Liver (tissue), 3 donors: ENCODE measurements around the gene TEDC1.

Source experiments
- TAF1 ChIP-seq: conservative IDR thresholded peaks from 2 replicates; pipeline ENCODE4 v1.6.1; 2016; ENCODE audit warnings: antibody characterized with exemption, mild to moderate bottlenecking
- TF ChIP-seq, protein P1 (sequence below): fragments of 150-350 bp; IDR thresholded peaks from 2 replicates; pipeline ENCODE4 v1.5.1; 2017; ENCODE audit warnings: improper control_type of control experiment, low read depth, low read length; ENCODE audit not compliant: missing input control
- donor health status: healthy.
- donor health status: healthy.

DNA sequence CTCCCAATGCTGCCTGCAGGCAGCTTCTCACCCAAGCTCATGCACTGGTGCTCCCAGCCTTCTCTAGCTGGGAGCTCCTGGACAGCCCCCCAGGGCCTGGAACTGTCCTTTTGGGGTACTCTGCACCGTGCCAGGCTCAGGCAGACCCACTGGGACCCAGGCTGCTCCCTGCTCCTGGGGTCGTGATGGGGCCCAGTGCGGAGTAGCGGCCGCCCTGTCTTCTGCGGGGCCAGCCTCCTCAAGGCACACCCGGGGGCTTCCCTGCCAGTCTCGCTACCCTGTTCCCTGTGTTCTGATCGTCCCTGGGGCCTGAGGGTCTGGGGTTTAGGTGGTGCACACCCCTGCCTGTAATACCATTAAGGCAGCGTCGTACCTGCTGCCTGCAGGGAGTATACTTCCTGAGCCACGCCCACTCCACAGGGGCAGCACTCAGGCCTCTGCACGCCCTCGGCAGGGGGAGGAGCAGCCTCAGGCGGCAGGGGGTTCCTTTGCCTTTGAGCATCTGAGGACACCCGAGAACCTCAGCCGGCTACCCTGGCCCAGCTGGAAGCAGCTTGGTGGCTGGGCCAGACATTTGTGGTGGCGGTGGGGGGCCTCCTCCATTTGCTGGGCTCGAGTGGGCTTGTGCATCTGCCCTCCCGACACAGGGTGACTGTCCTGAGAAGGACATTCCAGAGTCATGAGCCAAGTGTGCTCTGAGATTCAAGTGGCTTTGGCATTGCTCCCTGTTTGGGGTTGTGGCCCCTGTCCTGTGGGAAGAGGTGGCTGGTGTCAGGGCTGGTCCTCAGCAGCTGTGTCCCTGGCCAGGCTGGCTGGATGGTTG, 25.6 kb upstream of the TEDC1 start:
- TF ChIP-seq, protein P1, sequence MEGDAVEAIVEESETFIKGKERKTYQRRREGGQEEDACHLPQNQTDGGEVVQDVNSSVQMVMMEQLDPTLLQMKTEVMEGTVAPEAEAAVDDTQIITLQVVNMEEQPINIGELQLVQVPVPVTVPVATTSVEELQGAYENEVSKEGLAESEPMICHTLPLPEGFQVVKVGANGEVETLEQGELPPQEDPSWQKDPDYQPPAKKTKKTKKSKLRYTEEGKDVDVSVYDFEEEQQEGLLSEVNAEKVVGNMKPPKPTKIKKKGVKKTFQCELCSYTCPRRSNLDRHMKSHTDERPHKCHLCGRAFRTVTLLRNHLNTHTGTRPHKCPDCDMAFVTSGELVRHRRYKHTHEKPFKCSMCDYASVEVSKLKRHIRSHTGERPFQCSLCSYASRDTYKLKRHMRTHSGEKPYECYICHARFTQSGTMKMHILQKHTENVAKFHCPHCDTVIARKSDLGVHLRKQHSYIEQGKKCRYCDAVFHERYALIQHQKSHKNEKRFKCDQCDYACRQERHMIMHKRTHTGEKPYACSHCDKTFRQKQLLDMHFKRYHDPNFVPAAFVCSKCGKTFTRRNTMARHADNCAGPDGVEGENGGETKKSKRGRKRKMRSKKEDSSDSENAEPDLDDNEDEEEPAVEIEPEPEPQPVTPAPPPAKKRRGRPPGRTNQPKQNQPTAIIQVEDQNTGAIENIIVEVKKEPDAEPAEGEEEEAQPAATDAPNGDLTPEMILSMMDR: no peak
- no peak for TF ChIP-seq TAF1
